ENCODE data around the gene XAB2. TPM values are rescaled to one million over a fixed set of nuclear protein-coding genes. Genes with fewer than 3 reads are reported as not detected.

The XAB2 gene
- total and polyA plus RNA-seq, 2 donors (not counting 3 experiments of a cell fraction or from before 2014, with no cell fraction given), result 37.3 to 47.6 TPM

GRCh38 chr19:7602240-7602934 lies 27.0 kb downstream of the XAB2 start:
- H3K27me3 ChIP-seq (ENCODE audit: control insufficient read depth in 2 of 2, insufficient read depth in 2 of 2, low read length in 2 of 2), result peaks cover 5 to 7% of the 10 kb centered on the region in 2 experiments
- H3K4me2 ChIP-seq (ENCODE audit: insufficient read depth, low read length), result no peak overlapping the region
- no peak overlapping the region for H3K27ac ChIP-seq (ENCODE audit: insufficient read depth, low read depth, low read length)
- H3K4me1 ChIP-seq (ENCODE audit: control insufficient read depth, extremely low read depth, insufficient read depth, low read length), result no peaks in the 10 kb centered on the region
- TF ChIP-seq JUN (IDR thresholded peaks at IDR 0.05; ENCODE audit: borderline replicate concordance, insufficient read depth, insufficient read length, low read depth) (no peak), FOS (IDR thresholded peaks at IDR 0.05; ENCODE audit: borderline replicate concordance, insufficient read depth, low read length) (no peak), POLR2AphosphoS5 (IDR thresholded peaks at IDR 0.05; ENCODE audit: insufficient read depth, low read depth, low read length) (no peak)
- no peaks in the 10 kb centered on the region for H3K9me3 ChIP-seq (replicated peaks; ENCODE audit: control insufficient read depth, insufficient read depth, low read length)
- BruUV-seq (replicated peaks), result no TSS peak
- no peaks in the 10 kb centered on the region for H3K79me2 ChIP-seq (ENCODE audit: control insufficient read depth, insufficient read depth, low read length)
- no peak overlapping the region for H3K4me3 ChIP-seq (replicated peaks in 1 of 3; ENCODE audit: insufficient read depth in 1 of 3, low read depth in 1 of 3, low read length in 3 of 3)
- DNase-seq (ENCODE audit: low read depth, low spot score), result no peak
- no peak overlapping the region for H2AFZ ChIP-seq (ENCODE audit: low read depth, low read length)
- no peak for FAIRE-seq
- intact Hi-C loops (cut with micrococcal nuclease) (no loop called here), dilution Hi-C loops (cut with MboI; ENCODE audit: extremely low pct_ligation_motif_present, low sequenced_read_pairs) (no loop called here)
- H4K20me1 ChIP-seq (replicated peaks; ENCODE audit: control insufficient read depth, extremely low read depth, insufficient read depth, low read length), result no peaks in the 10 kb centered on the region
- POLR2A ChIA-PET, result interaction anchor here (0.6 kb wide), 1 partner anchor 500 kb away, joined by 3 read pairs; no protein-coding TSS in a partner anchor
- CTCF ChIA-PET, result interaction anchor here (0.6 kb wide), 1 partner anchor 638 kb away, joined by 3 read pairs; no protein-coding TSS in a partner anchor
- no peaks in the 10 kb centered on the region for H3K9me1 ChIP-seq (replicated peaks; ENCODE audit: control insufficient read depth, extremely low read depth, insufficient read depth, low read length)
- H3K9ac ChIP-seq (replicated peaks; ENCODE audit: extremely low read depth, insufficient read depth, low read length), result no peak overlapping the region
- no peaks in the 10 kb centered on the region for H3K36me3 ChIP-seq (ENCODE audit: control insufficient read depth in 2 of 2, extremely low read depth in 1 of 2, insufficient read depth in 2 of 2, low read length in 2 of 2)

GRCh38 chr19:7600721-7601120 lies 28.6 kb downstream of the XAB2 start:
- no peak overlapping the region for H3K27ac ChIP-seq (ENCODE audit: insufficient read depth, low read depth, low read length)
- H4K20me1 ChIP-seq (replicated peaks; ENCODE audit: control insufficient read depth, extremely low read depth, insufficient read depth, low read length), result no peaks in the 10 kb centered on the region
- no peaks in the 10 kb centered on the region for H3K79me2 ChIP-seq (ENCODE audit: control insufficient read depth, insufficient read depth, low read length)
- H3K9ac ChIP-seq (replicated peaks; ENCODE audit: extremely low read depth, insufficient read depth, low read length), result no peak overlapping the region
- H3K4me2 ChIP-seq (ENCODE audit: insufficient read depth, low read length), result no peak overlapping the region
- no peaks in the 10 kb centered on the region for H3K9me1 ChIP-seq (replicated peaks; ENCODE audit: control insufficient read depth, extremely low read depth, insufficient read depth, low read length)
- ChIA-PET CTCF (no interaction called here), POLR2A (no interaction called here)
- DNase-seq (ENCODE audit: low read depth, low spot score) (no peak), FAIRE-seq (no peak)
- no peaks in the 10 kb centered on the region for H3K4me1 ChIP-seq (ENCODE audit: control insufficient read depth, extremely low read depth, insufficient read depth, low read length)
- intact Hi-C loops (cut with micrococcal nuclease) (no loop called here), dilution Hi-C loops (cut with MboI; ENCODE audit: extremely low pct_ligation_motif_present, low sequenced_read_pairs) (no loop called here)
- no peaks in the 10 kb centered on the region for H3K9me3 ChIP-seq (replicated peaks; ENCODE audit: control insufficient read depth, insufficient read depth, low read length)
- TF ChIP-seq POLR2A (IDR thresholded peaks at IDR 0.05; ENCODE audit: low read depth, low read length), result no peak
- TF ChIP-seq CTCF (IDR thresholded peaks at IDR 0.05; ENCODE audit: extremely low read depth in 1 of 2, insufficient read depth in 1 of 2, low read depth in 1 of 2, low read length in 2 of 2), result no peak
- no peak for TF ChIP-seq MAX (IDR thresholded peaks at IDR 0.05; ENCODE audit: insufficient read depth, insufficient read length)
- no peak for TF ChIP-seq FOS (IDR thresholded peaks at IDR 0.05; ENCODE audit: borderline replicate concordance, insufficient read depth, low read length)
- no peak for TF ChIP-seq JUN (IDR thresholded peaks at IDR 0.05; ENCODE audit: borderline replicate concordance, insufficient read depth, insufficient read length, low read depth)
- TF ChIP-seq POLR2AphosphoS5 (IDR thresholded peaks at IDR 0.05; ENCODE audit: insufficient read depth, low read depth, low read length), result no peak
- no peak for TF ChIP-seq MYC (IDR thresholded peaks at IDR 0.05; ENCODE audit: low read depth, low read length)
- no peak for TF ChIP-seq GATA2 (IDR thresholded peaks at IDR 0.05; ENCODE audit: insufficient read depth, insufficient read length, low read depth, low read length)
- no peak for TF ChIP-seq EZH2 (IDR thresholded peaks at IDR 0.05; ENCODE audit: borderline replicate concordance, low read depth, low read length, severe bottlenecking)
- no peak overlapping the region for H3K4me3 ChIP-seq (replicated peaks in 1 of 3; ENCODE audit: insufficient read depth in 1 of 3, low read depth in 1 of 3, low read length in 3 of 3)
- H3K36me3 ChIP-seq (ENCODE audit: control insufficient read depth in 2 of 2, extremely low read depth in 1 of 2, insufficient read depth in 2 of 2, low read length in 2 of 2), result no peaks in the 10 kb centered on the region
- no peak overlapping the region for H2AFZ ChIP-seq (ENCODE audit: low read depth, low read length)
- peaks cover 17% of the 10 kb centered on the region in 2 experiments for H3K27me3 ChIP-seq (ENCODE audit: control insufficient read depth in 2 of 2, insufficient read depth in 2 of 2, low read length in 2 of 2)
- BruUV-seq (replicated peaks), result no TSS peak

Data from endothelial cell of umbilical vein (primary cell).